Prostate gland (tissue), 2 donors: ENCODE data around the gene RAD51B.

Experiments
- CTCF ChIP-seq, 4 experiments: fragments of 200-600 bp in 2 of 4; fragments of 450-650 bp in 2 of 4; sonication (generic) in 2 of 4; IDR thresholded peaks; 1 replicate in 3 of 4; 2 replicates in 1 of 4; pipeline ENCODE4 v1.5.1; 2016 to 2019; ENCODE audit warnings: antibody characterized with exemption in 4 of 4, mild to moderate bottlenecking in 2 of 4, moderate library complexity in 2 of 4
- POLR2AphosphoS5 ChIP-seq: sonication (generic); formaldehyde crosslinking; IDR thresholded peaks from one replicate; pipeline ENCODE4 v1.6.1; 2017; ENCODE audit warnings: antibody characterized with exemption

GRCh38 chr14:68141281-68142088 lies 321.9 kb downstream of the RAD51B start:
- TF ChIP-seq CTCF (IDR thresholded peaks at IDR 0.05) = no peak
- peak; percentile 10 for TF ChIP-seq POLR2AphosphoS5
